ENCODE measurements around the gene FIBCD1.

Gene FIBCD1

DNA sequence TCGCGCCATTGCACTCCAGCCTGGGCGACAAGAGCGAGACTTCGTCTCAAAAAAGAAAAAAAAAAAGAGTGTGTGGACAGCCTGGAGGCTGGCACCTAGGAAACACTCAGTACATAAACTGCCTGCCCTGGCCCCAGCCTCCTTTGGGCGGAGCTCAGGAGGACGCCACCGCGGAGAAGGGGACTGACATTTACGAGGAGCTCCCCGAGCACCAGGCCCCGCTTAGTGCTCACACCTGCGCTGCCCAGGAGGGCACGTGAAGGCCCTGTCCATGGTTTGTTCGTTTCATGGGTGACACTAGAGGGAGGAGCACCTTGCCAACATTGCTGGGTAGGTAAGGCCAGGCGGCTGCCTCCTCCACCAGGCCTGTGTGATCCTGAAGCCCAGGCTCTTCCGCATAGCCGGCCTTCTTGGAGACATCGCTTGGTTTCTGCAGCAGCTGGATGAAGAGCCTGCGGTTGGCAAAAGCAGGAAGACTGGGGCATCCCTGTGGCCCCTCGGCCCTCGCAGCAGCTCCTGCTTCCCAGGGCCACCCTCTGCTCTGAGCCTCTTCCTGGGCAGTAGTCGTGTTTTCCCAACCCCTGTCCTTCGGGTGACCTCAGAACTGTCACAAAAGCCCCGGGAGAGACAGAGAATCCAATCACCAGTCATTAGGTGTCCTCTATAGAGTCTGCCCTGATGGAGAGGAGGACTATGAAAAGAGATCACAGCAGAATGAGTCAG is 43.8 kb upstream of the FIBCD1 start:
- H3K36me3 ChIP-seq (ENCODE audit: control insufficient read depth, insufficient read depth, low read length) = no peaks in the 10 kb centered on the region
- H3K4me3 ChIP-seq (replicated peaks; ENCODE audit: low read depth, low read length) = no peak overlapping the region
- TF ChIP-seq, protein P1, sequence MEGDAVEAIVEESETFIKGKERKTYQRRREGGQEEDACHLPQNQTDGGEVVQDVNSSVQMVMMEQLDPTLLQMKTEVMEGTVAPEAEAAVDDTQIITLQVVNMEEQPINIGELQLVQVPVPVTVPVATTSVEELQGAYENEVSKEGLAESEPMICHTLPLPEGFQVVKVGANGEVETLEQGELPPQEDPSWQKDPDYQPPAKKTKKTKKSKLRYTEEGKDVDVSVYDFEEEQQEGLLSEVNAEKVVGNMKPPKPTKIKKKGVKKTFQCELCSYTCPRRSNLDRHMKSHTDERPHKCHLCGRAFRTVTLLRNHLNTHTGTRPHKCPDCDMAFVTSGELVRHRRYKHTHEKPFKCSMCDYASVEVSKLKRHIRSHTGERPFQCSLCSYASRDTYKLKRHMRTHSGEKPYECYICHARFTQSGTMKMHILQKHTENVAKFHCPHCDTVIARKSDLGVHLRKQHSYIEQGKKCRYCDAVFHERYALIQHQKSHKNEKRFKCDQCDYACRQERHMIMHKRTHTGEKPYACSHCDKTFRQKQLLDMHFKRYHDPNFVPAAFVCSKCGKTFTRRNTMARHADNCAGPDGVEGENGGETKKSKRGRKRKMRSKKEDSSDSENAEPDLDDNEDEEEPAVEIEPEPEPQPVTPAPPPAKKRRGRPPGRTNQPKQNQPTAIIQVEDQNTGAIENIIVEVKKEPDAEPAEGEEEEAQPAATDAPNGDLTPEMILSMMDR (IDR thresholded peaks at IDR 0.05; ENCODE audit: insufficient read depth, low read length, poor library complexity, severe bottlenecking) = no peak
- no peaks in the 10 kb centered on the region; the same call in none of the 2 replicates for H3K27me3 ChIP-seq (replicated peaks; ENCODE audit: control insufficient read depth, insufficient read depth, low read length)
- DNase-seq (ENCODE audit: extremely low read depth, insufficient read length) = no peak

DNA sequence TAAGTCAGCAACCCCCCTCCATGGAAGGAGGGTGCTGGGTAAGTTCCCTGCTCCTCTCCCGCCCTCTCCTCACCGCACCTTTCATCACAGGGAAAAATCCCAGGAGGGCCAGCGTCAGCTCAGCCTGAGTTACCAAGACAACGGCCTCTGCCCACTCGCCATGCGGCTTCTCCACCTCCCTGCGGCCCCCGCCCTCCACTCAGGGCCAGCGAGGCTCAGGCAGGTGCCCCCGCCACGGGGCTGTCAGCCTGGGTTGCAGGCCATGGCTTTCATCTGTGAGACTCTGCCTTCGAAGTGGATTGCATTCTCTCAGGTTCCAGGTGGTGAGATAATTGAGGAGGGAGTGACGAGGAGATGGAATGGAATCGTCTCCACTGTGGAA is 42.7 kb upstream of the FIBCD1 start:
- Histone ChIP-seq H3K27me3 (replicated peaks; ENCODE audit: control insufficient read depth, insufficient read depth, low read length) (no peaks in the 10 kb centered on the region; the same call in none of the 2 replicates), H3K4me3 (replicated peaks; ENCODE audit: low read depth, low read length) (no peak overlapping the region), H3K36me3 (ENCODE audit: control insufficient read depth, insufficient read depth, low read length) (no peaks in the 10 kb centered on the region)
- TF ChIP-seq, protein P1 (IDR thresholded peaks at IDR 0.05; ENCODE audit: insufficient read depth, low read length, poor library complexity, severe bottlenecking) = no peak
- DNase-seq (ENCODE audit: extremely low read depth, insufficient read length) = no peak

DNA sequence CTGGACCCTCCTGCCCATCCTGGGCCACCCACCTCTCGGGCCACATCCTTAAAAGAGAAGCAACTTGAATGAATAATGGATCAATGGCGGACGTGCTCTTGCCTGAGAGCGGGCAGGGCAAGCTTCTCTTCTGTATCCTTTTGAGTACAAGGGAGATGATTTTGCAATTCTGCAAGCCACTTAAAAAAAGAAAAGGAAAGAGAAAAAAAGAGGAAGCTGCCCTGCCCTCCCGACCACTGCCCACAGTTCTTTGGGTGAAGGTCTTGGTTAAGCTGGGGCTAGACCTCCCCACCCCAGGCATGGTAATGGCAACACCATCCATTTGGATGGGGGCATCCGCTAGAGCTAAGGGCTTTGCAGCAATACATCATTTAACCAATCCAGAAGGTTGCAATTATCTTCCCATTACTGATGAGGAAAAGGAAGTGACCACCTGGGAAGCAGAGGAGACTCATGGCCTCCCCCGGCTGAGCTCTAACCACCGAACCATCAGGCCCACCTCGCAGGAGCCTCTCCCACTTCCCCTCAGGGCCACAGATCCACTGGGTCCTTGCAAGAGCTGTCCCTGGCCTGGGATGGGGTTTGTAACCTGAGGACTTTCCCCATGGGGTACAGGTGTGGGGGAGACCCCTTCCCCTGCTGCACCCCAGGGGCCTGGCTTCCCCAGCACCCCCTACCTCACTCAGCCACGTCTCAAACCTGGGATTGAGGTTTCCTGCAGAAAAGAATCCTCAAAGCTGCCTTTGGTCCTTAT is 42.1 kb upstream of the FIBCD1 start:
- Histone ChIP-seq H3K36me3 (ENCODE audit: control insufficient read depth, insufficient read depth, low read length) (no peaks in the 10 kb centered on the region), H3K27me3 (replicated peaks; ENCODE audit: control insufficient read depth, insufficient read depth, low read length) (no peaks in the 10 kb centered on the region; the same call in none of the 2 replicates), H3K4me3 (replicated peaks; ENCODE audit: low read depth, low read length) (no peak overlapping the region)
- TF ChIP-seq, protein P1 (IDR thresholded peaks at IDR 0.05; ENCODE audit: insufficient read depth, low read length, poor library complexity, severe bottlenecking) = no peak
- no peak for DNase-seq (ENCODE audit: extremely low read depth, insufficient read length)

DNA sequence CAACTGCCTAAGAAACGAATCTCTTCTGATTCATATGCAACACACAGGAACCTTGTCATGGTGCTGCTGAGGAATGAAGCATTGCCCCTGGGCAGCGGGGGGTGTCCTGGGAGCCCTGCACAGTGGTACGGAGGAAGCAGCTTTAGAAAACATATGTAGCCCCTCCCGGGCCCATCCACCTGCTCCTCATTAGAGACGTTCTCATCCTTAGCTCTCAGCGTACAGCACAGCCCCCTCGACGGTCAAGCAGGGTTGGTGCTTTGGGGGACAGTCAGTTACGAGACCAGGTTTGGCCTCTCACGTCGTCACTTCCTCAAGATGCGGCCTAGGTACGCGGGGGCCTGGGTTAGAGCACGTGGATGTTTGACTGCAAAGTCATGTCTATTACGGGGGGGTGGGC is 41.5 kb upstream of the FIBCD1 start:
- TF ChIP-seq, protein P1 (IDR thresholded peaks at IDR 0.05; ENCODE audit: insufficient read depth, low read length, poor library complexity, severe bottlenecking) = no peak
- no peaks in the 10 kb centered on the region for H3K36me3 ChIP-seq (ENCODE audit: control insufficient read depth, insufficient read depth, low read length)
- no peak overlapping the region for H3K4me3 ChIP-seq (replicated peaks; ENCODE audit: low read depth, low read length)
- no peaks in the 10 kb centered on the region; the same call in none of the 2 replicates for H3K27me3 ChIP-seq (replicated peaks; ENCODE audit: control insufficient read depth, insufficient read depth, low read length)
- DNase-seq (ENCODE audit: extremely low read depth, insufficient read length) = no peak

DNA sequence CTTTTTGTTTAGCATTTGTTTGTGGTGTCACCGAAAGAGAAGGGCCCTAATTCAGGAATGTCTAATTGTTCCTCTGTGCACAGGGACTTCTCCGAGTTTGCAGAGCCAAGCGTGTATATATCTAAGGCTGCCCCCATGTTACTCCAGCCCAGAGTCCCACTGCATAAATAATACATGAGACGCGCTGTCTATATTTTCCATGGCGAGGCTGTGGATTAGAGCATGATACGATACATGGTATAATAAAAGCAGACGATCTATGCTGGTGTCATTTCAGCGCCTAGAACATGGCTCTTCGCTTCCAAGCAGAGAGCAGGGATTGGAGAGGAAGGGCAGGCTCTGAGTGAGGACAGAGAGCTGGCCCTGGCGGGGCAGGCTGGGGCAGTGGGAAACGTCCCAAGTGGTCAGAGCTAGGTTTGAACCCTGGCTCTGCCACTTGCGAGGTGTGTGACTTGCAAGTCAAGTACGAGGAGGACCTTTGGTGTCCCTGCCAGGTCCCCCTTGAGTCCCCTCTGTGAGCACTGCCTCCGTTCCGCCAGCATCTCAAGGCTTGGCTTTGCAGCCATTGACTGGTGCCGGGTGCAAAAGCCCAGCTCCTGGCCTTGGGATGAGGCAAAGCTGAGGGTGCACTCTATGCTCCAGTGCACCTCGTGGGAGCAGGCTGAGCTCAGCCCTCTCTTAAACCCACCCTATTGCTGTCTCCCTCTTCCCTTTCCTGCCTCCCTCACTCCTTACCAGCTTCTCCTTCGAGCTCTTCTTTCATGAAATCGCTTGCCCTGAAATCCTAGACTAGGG is 40.7 kb upstream of the FIBCD1 start:
- Histone ChIP-seq H3K4me3 (replicated peaks; ENCODE audit: low read depth, low read length) (no peak overlapping the region), H3K36me3 (ENCODE audit: control insufficient read depth, insufficient read depth, low read length) (no peaks in the 10 kb centered on the region), H3K27me3 (replicated peaks; ENCODE audit: control insufficient read depth, insufficient read depth, low read length) (no peaks in the 10 kb centered on the region; the same call in none of the 2 replicates)
- TF ChIP-seq, protein P1 (IDR thresholded peaks at IDR 0.05; ENCODE audit: insufficient read depth, low read length, poor library complexity, severe bottlenecking) = no peak
- no peak for DNase-seq (ENCODE audit: extremely low read depth, insufficient read length)

Data from GM06990 (cell line).